ENCODE results near the gene NUDT22.

The NUDT22 gene

GRCh38 chr11:64224891-64225607 lies 1.0 kb upstream of the NUDT22 start:
- Histone ChIP-seq H3K4me3 (peak overlapping the region; percentile 79), H3K4me2 (peak overlapping the region; percentile 99), H3K27me3 (no peaks in the 10 kb centered on the region), H3K9me3 (no peaks in the 10 kb centered on the region), H3K4me1 (peaks cover 66% of the 10 kb centered on the region), H3K27ac (peak overlapping the region; percentile 95), H4K20me1 (peaks cover 40% of the 10 kb centered on the region), H3K36me3 (peaks cover 50% of the 10 kb centered on the region), H3K9ac (peak overlapping the region; percentile 89)
- TF ChIP-seq Cebpa-rat (IDR thresholded peaks at IDR 0.05) = no peak

GRCh38 chr11:64226507-64227051 lies 505 bp downstream of the NUDT22 start:
- peak overlapping the region; percentile 95 for H3K27ac ChIP-seq
- H3K27me3 ChIP-seq = no peaks in the 10 kb centered on the region
- peaks cover 74% of the 10 kb centered on the region for H3K4me1 ChIP-seq
- peak overlapping the region; percentile 89 for H3K9ac ChIP-seq
- H3K36me3 ChIP-seq = peaks cover 34% of the 10 kb centered on the region
- H3K4me3 ChIP-seq = peak overlapping the region; percentile 79
- H4K20me1 ChIP-seq = peaks cover 28% of the 10 kb centered on the region
- TF ChIP-seq Cebpa-rat (IDR thresholded peaks at IDR 0.05) = no peak
- H3K9me3 ChIP-seq = no peaks in the 10 kb centered on the region
- H3K4me2 ChIP-seq = peak overlapping the region; percentile 99

GRCh38 chr11:64227405-64227956 lies 1.4 kb downstream of the NUDT22 start:
- Histone ChIP-seq H3K4me3 (peak overlapping the region; percentile 79), H3K27ac (peak overlapping the region; percentile 95), H3K9me3 (no peaks in the 10 kb centered on the region), H3K4me2 (peak overlapping the region; percentile 99), H4K20me1 (peaks cover 28% of the 10 kb centered on the region), H3K27me3 (no peaks in the 10 kb centered on the region), H3K9ac (peak overlapping the region; percentile 89), H3K36me3 (peaks cover 25% of the 10 kb centered on the region), H3K4me1 (peaks cover 82% of the 10 kb centered on the region)
- TF ChIP-seq Cebpa-rat (IDR thresholded peaks at IDR 0.05) = no peak

- peak overlapping the region; percentile 77 for H3K4me3 ChIP-seq
- H3K27ac ChIP-seq = peak overlapping the region; percentile 87
These were observed 3.1 kb downstream of the NUDT22 start for GRCh38 chr11:64229090-64229743.

GRCh38 chr11:64229744-64230170 lies 3.7 kb downstream of the NUDT22 start:
- Histone ChIP-seq H3K9ac (peak overlapping the region; percentile 81), H3K4me3 (peak overlapping the region; percentile 77), H4K20me1 (peaks cover 8% of the 10 kb centered on the region), H3K4me1 (peaks cover 76% of the 10 kb centered on the region), H3K36me3 (0 out of 2 replicates have a peak, but pooled peaks cover 3% of the 10 kb centered on the region), H3K9me3 (no peaks in the 10 kb centered on the region), H3K4me2 (peak overlapping the region; percentile 99), H3K27ac (peak overlapping the region; percentile 87), H3K27me3 (no peaks in the 10 kb centered on the region)
- no peak for TF ChIP-seq Cebpa-rat (IDR thresholded peaks at IDR 0.05)

More at GRCh38 chr11:64229090-64229743, 3.1 kb downstream of the NUDT22 start:
- Histone ChIP-seq H3K27me3 (no peaks in the 10 kb centered on the region), H3K4me2 (peak overlapping the region; percentile 99), H3K4me1 (peaks cover 81% of the 10 kb centered on the region), H3K9me3 (no peaks in the 10 kb centered on the region), H4K20me1 (peaks cover 13% of the 10 kb centered on the region), H3K9ac (peak overlapping the region; percentile 81), H3K36me3 (peaks cover 8% of the 10 kb centered on the region)
- no peak for TF ChIP-seq Cebpa-rat (IDR thresholded peaks at IDR 0.05)

- Histone ChIP-seq H3K27me3 (no peaks in the 10 kb centered on the region), H3K36me3 (no peaks in the 10 kb centered on the region), H3K4me3 (peak within 1 kb of the TSS; percentile 77), H4K20me1 (peaks cover 6% of the 10 kb centered on the region), H3K27ac (peak within 1 kb of the TSS; percentile 87), H3K9me3 (no peaks in the 10 kb centered on the region), H3K9ac (peak within 1 kb of the TSS; percentile 81), H3K4me1 (peaks cover 75% of the 10 kb centered on the region), H3K4me2 (peak within 1 kb of the TSS; percentile 99)
- TF ChIP-seq Cebpa-rat (IDR thresholded peaks at IDR 0.05) = no peak
These were observed 4.3 kb downstream of the NUDT22 start, which contains the start of gene DNAJC4 for GRCh38 chr11:64230171-64230984. Gene DNAJC4 (plus strand): TSS chr11:64230548. CDS start chr11:64230855, 307 bp downstream.

GRCh38 chr11:64230985-64231365 lies 4.9 kb downstream of the NUDT22 start:
- peaks cover 10% of the 10 kb centered on the region for H4K20me1 ChIP-seq
- TF ChIP-seq Cebpa-rat (IDR thresholded peaks at IDR 0.05) = no peak
- H3K4me1 ChIP-seq = peaks cover 77% of the 10 kb centered on the region
- H3K27ac ChIP-seq = peak overlapping the region; percentile 87
- H3K9me3 ChIP-seq = no peaks in the 10 kb centered on the region
- no peaks in the 10 kb centered on the region for H3K27me3 ChIP-seq
- H3K9ac ChIP-seq = peak overlapping the region; percentile 81
- peak overlapping the region; percentile 99 for H3K4me2 ChIP-seq
- H3K4me3 ChIP-seq = peak overlapping the region; percentile 77
- no peaks in the 10 kb centered on the region for H3K36me3 ChIP-seq

- Histone ChIP-seq H3K4me1 (peaks cover 80% of the 10 kb centered on the region), H3K9me3 (no peaks in the 10 kb centered on the region), H3K4me2 (peak overlapping the region; percentile 99), H3K36me3 (no peaks in the 10 kb centered on the region), H3K27me3 (no peaks in the 10 kb centered on the region), H3K27ac (peak overlapping the region; percentile 51), H3K4me3 (peak overlapping the region; percentile 77; the same call in 1 of the 2 replicates), H4K20me1 (peaks cover 12% of the 10 kb centered on the region), H3K9ac (peak overlapping the region; percentile 32)
- no peak for TF ChIP-seq Cebpa-rat (IDR thresholded peaks at IDR 0.05)
These were observed 5.5 kb downstream of the NUDT22 start for GRCh38 chr11:64231546-64231945.

All from BLaER1 (cell line).